Kidney (tissue), 14 donors: ENCODE results near the gene KCNQ1. TPM values are rescaled to one million over a fixed set of nuclear protein-coding genes. Genes with fewer than 3 reads are reported as not detected.
A peak's percentile ranks its signal among the peaks of the same experiment; 100 is the strongest.

ENCODE experiments used
- DNase-seq, 5 donors: peaks; one replicate each; pipeline ENCODE4 v3.0.0-alpha.2; 2013 to 2020
- FAIRE-seq: peaks from 2 replicates; lab custom pipeline; 2012; peaks lifted over from hg19 to GRCh38; lab: Jason Lieb, UNC
- H3K27ac ChIP-seq, 2 donors: one replicate each; pipeline ENCODE4 v1.7.0; 2013; ENCODE audit warnings: low read depth in 2 of 2, low read length in 2 of 2, inconsistent platforms in 1 of 2
- H3K27me3 ChIP-seq: one replicate; pipeline ENCODE4 v1.7.1; 2013; ENCODE audit warnings: low read length, inconsistent platforms; ENCODE audit not compliant: control insufficient read depth, insufficient read depth
- H3K36me3 ChIP-seq, 3 donors: one replicate each; pipeline versions ENCODE4 v1.7.0 to v1.7.1; 2013; ENCODE audit warnings: low read length in 3 of 3, control low read depth in 1 of 3, inconsistent platforms in 1 of 3; ENCODE audit not compliant: insufficient read depth in 3 of 3, control insufficient read depth in 2 of 3
- H3K4me1 ChIP-seq, 3 donors: one replicate each; pipeline versions ENCODE4 v1.7.0 to v1.7.1; 2013; ENCODE audit warnings: low read length in 3 of 3, inconsistent platforms in 1 of 3, low read depth in 1 of 3; ENCODE audit not compliant: control insufficient read depth in 2 of 3, insufficient read depth in 2 of 3
- H3K4me3 ChIP-seq, 3 donors: one replicate each; pipeline versions ENCODE4 v1.7.0 to v1.8.1; 2013; ENCODE audit warnings: low read length in 3 of 3, control low read depth in 1 of 3, inconsistent platforms in 1 of 3
- H3K9ac ChIP-seq, 3 donors: one replicate each; pipeline versions ENCODE4 v1.7.0 to v1.7.1; 2013; ENCODE audit warnings: low read length in 3 of 3, control low read depth in 1 of 3, inconsistent platforms in 1 of 3
- H3K9me3 ChIP-seq, 3 donors: one replicate each; pipeline versions ENCODE4 v1.7.0 to v1.7.1; 2013; ENCODE audit warnings: low read length in 3 of 3, control low read depth in 1 of 3, inconsistent platforms in 1 of 3; ENCODE audit not compliant: control insufficient read depth in 2 of 3, insufficient read depth in 1 of 3
- intact Hi-C: fragments of 100-400 bp; cut with DNase I; formaldehyde crosslinking; loops from one replicate; pipeline ENCODE4 v1.11.1; 2022
- polyA plus RNA-seq: library from polyadenylated mRNA; stranded (reverse); fragments of 350-450 nt; fragmentation: Illumina TruSeq; extraction: RNeasy Lipid Tissue Mini Kit (QIAGEN cat#74804); gene quantifications from one replicate; pipeline ENCODE4 v1.2.3, GENCODE V29; 2014; ENCODE audit warnings: low read depth, low replicate concordance; ENCODE audit not compliant: insufficient read depth
- total RNA-seq: library from RNA; stranded (reverse); fragmentation: NEBNext Ultra II Directional; extraction: Animal tissue kit (Norgen Biotek cat#: 25700); gene quantifications from one replicate; pipeline ENCODE4 v1.2.1, GENCODE V29; 2021
- TF ChIP-seq, protein P1 (sequence below): IDR thresholded peaks from 3 replicates; pipeline ENCODE4 v1.5.1; 2012; ENCODE audit warnings: mild to moderate bottlenecking, moderate library complexity, borderline replicate concordance; ENCODE audit not compliant: insufficient read depth; ENCODE audit errors: extremely low read depth
- donor health status: control.
- donor health status: control.
- donor health status: control.
- donor health status: control.
- donor health status: control.
- donor health status: DM: yes; HTN: yes; CAD: no.
- donor health status: Normal renal cell carcinoma (clear cell type).

Gene KCNQ1
- total and polyA plus RNA-seq, 2 donors from 2014 or later: 45.5 to 49.4 TPM

DNA sequence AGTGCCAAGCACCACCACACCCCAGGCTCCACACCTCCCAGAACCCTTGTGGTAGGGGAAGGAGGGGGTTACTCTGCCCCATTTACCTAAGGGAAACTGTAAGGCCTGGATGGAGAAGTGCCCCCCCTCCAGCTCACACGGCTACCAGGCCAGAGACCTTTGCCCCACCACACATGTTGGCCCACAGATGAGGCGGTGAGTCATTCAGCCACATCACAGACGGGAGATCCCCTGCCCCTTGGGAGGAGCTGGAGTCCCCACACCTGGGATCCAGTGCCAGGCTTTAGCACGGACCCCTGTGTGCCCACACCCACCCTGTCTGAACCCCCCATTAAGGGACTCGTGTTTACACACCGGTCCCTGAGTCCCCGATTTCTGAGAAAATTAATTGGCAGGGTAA, 415.8 kb downstream of the KCNQ1 start:
- TF ChIP-seq, protein P1, sequence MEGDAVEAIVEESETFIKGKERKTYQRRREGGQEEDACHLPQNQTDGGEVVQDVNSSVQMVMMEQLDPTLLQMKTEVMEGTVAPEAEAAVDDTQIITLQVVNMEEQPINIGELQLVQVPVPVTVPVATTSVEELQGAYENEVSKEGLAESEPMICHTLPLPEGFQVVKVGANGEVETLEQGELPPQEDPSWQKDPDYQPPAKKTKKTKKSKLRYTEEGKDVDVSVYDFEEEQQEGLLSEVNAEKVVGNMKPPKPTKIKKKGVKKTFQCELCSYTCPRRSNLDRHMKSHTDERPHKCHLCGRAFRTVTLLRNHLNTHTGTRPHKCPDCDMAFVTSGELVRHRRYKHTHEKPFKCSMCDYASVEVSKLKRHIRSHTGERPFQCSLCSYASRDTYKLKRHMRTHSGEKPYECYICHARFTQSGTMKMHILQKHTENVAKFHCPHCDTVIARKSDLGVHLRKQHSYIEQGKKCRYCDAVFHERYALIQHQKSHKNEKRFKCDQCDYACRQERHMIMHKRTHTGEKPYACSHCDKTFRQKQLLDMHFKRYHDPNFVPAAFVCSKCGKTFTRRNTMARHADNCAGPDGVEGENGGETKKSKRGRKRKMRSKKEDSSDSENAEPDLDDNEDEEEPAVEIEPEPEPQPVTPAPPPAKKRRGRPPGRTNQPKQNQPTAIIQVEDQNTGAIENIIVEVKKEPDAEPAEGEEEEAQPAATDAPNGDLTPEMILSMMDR: no peak
- Histone ChIP-seq H3K27me3 (no peaks in the 10 kb centered on the region), H3K4me3 (no peak overlapping the region), H3K4me1 (no peaks in the 10 kb centered on the region), H3K36me3 (no peaks in the 10 kb centered on the region), H3K9ac (no peak overlapping the region), H3K27ac (no peak overlapping the region), H3K9me3 (no peaks in the 10 kb centered on the region)
- FAIRE-seq (no peak), DNase-seq (no peak)
- intact Hi-C loops: no loop called here

DNA sequence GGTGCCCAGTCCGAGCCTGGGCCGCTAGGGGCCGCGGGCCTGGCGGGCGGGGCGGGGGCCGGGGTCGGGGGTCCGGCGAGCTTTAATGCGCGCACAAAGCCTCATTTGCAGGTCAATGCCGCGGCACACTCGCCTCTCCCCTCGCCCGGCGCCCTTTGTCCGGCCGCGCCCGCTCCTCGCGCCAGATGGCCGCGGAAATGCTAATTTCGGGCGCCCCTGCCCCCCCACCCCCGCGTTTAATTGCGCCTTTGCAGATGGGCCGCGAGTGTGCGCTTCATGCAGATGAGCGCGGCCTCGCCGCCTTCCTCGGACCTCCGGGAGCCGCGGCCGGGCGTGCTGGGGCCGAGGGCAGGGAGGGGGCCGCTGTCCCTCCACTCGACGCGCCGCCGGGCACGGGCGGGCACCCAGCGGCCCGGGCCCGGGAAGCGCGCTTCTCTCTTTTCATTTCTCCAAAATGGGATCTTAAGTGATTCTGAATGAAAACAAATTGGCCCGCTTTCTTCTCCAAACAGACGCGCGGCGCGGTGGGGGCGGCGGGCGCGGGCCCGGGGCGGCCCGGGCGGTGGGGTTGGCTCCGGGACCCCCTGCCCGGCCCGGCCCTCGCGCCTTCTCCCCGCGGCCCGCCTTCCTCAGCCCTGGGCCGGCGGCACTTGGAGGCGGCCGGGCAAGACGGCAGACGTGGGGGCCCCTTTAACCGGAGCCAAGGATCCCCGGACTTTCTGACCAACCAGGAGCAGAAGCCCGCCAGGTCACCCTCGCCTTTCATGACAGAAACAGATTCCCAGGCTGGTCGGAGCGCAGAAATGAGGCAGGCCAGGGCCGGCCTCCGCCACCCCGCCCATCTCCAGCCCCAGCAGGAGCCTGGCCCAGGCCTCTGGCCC, 417.8 kb downstream of the KCNQ1 start:
- FAIRE-seq (no peak), DNase-seq (peak in 1 of 5 donors; percentile 44)
- TF ChIP-seq, protein P1: no peak
- intact Hi-C loops: no loop called here
- Histone ChIP-seq H3K9me3 (no peaks in the 10 kb centered on the region), H3K36me3 (no peaks in the 10 kb centered on the region), H3K4me3 (no peak overlapping the region), H3K4me1 (no peaks in the 10 kb centered on the region), H3K27me3 (no peaks in the 10 kb centered on the region), H3K27ac (no peak overlapping the region), H3K9ac (no peak overlapping the region)

DNA sequence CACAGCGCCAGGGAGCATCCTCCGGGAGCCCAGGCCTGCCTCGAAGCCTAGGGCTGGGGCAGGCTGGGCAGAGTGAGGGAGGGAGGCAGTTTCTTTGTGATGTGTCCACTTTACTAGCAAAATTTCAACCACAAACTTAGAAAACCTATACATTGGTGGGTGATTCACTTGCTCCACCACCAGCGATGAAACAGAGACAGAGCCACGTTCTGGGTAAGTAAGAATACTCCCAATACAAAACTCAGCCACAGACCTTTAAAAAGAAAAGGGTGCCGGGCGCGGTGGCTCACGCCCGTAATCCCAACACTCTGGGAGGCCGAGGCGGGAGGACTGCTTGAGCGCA, 418.4 kb downstream of the KCNQ1 start:
- intact Hi-C loops: no loop called here
- H3K4me3 ChIP-seq: no peak overlapping the region
- TF ChIP-seq, protein P1: no peak
- H3K9ac ChIP-seq: no peak overlapping the region
- H3K36me3 ChIP-seq: no peaks in the 10 kb centered on the region
- no peaks in the 10 kb centered on the region for H3K4me1 ChIP-seq
- no peaks in the 10 kb centered on the region for H3K9me3 ChIP-seq
- no peak overlapping the region for H3K27ac ChIP-seq
- DNase-seq (no peak), FAIRE-seq (no peak)
- H3K27me3 ChIP-seq: no peaks in the 10 kb centered on the region
